GM18517 (cell line): ENCODE measurements around the gene PLD6.
"Not testable (repeated sequence)": the region's sequence is repeated elsewhere in the genome, so short reads cannot be mapped to it uniquely, and the experiment has no call there.

Experiments used
- ATAC-seq: cut with Tn5 transposase; IDR thresholded peaks from one replicate; pipeline ENCODE4 v1.9.1; 2021; ENCODE audit warnings: mild to moderate bottlenecking, moderate library complexity; ENCODE audit not compliant: unreplicated experiment

Gene PLD6

GRCh38 chr17:17206124-17206912, at the start of gene PLD6:
TSS of gene PLD6 (minus strand) at chr17:17206333. CDS start at chr17:17206286, 47 bp downstream.
- peak; percentile 52 for ATAC-seq

DNA sequence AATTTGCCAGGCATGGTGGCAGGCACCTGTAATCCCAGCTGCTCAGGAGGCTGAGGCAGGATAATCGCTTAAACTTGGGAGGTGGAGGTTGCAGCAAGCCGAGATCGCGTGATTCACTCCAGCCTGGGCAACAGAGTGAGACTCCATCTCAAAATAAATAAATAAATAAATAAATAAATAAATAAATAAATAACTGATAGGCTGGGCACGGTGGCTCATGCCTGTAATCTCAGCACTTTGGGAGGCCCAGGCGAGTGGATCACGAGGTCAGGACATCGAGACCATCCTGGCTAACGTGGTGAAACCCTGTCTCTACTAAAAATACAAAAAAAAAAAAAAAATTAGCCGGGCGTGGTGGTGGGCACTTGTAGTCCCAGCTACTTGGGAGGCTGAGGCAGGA, 49.6 kb upstream of the PLD6 start:
- not testable (repeated sequence) for ATAC-seq

GRCh38 chr17:17254036-17254435, 47.9 kb upstream of the PLD6 start:
- no peak for ATAC-seq

- no peak for ATAC-seq
These were observed 47.3 kb upstream of the PLD6 start for GRCh38 chr17:17253406-17253805.

DNA sequence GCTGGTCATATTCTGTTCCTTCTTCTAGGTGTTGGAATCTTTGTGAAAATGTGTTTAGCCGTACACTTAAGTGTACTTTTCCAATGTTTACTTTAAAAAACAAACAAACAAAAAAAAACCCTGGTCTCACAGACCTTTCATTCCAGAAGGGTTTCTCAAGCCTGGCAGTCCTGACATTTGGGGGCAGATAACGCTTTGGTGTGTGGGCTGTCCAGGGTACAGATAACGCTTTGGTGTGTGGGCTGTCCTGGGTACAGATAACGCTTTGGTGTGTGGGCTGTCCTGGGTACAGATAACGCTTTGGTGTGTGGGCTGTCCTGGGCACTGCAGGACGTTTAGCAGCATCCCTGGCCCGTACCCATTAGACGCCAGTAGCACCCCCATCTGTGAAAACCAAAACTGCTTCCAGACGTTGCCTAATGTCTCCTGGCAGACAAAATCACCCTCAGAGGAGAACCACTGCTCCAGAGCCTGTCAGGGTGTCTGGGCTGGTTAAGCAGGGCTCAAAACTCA, 46.1 kb upstream of the PLD6 start:
- no peak for ATAC-seq

- no peak for ATAC-seq
These were observed 40.7 kb upstream of the PLD6 start for GRCh38 chr17:17246879-17247278.

GRCh38 chr17:17243163-17243562, 37.0 kb upstream of the PLD6 start:
- no peak for ATAC-seq

- ATAC-seq = no peak
These were observed 36.1 kb upstream of the PLD6 start for GRCh38 chr17:17242246-17242645.

- no peak for ATAC-seq
These were observed 35.5 kb upstream of the PLD6 start for GRCh38 chr17:17241656-17242055.

DNA sequence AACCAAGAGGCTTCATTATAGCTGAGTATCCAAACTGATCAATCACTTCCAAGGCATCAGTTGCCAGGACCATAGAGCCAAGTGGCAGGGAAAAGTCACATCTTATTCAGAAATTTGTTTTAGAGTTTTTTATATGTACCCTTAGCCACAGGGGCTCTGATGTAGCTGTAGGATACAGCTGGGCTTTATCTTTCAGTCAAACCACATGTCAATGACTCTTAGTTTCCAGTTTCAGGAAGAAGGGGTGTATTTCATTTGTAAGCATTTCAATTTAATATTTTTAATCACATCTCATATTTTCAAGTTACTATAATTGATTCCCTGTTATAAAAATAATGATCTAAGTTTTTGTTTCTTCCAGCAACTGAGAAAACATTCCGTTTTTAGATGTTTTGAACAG, 33.7 kb upstream of the PLD6 start:
- ATAC-seq = no peak

DNA sequence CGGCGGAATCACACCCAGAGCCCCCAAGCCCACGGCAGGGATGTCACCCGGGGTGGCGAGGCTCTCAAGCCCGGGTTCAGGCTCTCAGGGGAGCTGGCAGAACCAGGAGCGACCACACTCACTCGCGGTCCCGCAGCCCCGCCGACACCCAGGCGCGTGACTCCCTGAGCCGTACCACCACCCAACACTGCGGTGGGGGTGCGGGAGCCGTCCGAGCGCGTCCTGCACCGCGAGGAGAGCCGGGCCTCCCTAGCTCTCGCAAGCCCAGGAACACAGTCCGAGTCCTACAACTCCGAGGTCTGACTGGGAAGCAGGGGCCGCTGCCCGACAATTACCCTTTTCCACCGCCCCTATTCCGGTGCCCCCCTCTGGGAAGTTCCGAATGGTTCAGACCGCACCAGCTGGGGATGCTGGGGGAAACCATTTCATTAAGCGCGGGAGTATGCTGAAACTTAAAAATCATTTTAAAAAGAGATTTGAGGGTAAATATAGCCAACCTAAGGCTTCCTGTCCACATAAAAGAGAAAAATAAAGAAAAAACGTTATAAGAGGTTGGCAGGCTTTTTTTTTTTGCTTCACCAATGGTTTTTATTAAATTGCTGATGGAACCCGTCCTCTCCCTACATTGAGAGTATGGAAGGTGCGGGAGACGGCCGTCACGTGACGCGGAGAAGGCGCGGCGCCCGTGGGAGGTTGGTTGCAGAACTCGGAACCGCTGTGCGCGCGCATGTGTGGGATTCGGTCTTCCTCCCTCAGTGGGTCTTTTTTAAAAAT, 31.1 kb upstream of the PLD6 start, which contains the start of gene FLCN:
FLCN (minus strand) TSS at position 143 of the 774 bp plus-strand sequence. CDS start 9,031 bp downstream, outside the sequence.
- peak; percentile 67 for ATAC-seq

GRCh38 chr17:17236295-17237025, 30.3 kb upstream of the PLD6 start:
- ATAC-seq = peak; percentile 2

DNA sequence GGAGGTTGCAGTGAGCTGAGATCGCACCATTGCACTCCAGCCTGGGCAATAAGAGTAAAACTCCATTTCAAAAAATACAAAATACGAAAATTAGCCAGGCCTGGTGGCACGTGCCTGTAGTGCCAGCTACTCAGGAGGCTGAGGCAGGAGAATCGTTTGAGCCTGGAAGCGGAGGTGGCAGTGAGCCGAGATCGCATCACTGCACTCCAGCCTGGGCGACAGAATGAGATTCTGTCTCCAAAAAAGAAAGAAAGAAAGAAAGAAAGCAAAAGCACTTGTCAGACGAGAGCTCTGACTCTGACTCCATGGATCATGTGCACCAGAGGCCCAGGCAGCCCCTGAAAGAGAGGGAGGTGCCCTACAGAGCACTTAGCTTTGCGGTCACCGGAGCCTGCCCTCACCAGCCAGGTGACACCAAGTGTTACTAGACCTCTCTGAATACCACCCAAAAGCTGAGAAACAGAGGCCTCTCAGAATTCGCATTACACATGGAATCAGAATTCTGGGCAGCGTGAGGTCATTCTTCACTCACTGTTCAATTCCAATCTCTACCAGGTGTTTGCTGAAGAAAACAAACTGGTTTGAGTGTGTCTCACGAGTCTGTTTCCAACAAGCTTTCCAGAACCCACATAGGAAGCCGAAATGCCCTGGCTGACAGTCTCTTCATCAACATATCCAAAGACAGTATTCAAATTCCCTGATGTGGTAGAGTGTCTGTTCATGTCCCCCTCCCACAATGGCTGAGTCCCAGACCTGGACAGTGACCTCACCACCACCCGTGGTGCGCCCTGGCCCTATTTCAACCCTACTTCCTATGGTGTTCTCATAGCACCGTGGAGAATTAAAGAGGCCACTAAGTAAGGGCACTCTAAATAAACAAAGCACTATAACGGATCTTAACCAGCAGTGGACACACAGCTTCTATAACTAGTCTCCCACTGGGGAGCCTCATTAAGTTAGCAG, 29.4 kb upstream of the PLD6 start:
- ATAC-seq = no peak

DNA sequence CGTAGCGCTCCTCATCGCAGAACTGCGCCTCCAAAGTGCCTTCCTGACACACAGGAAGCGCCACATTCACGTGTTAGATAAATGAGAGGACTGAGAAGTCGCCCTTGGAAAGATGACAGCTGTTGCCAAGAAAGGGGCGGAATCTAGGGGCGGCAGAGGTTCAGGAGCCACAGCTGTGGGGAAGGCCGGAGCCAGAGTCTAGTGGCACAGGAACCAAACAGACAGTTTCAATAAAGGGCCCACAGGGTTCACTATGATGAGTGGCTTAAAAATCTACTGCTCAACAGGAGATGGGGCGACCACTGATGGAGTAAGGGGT, 26.1 kb upstream of the PLD6 start:
- ATAC-seq = no peak

- ATAC-seq = no peak
These were observed 25.6 kb upstream of the PLD6 start for GRCh38 chr17:17231621-17232302.

DNA sequence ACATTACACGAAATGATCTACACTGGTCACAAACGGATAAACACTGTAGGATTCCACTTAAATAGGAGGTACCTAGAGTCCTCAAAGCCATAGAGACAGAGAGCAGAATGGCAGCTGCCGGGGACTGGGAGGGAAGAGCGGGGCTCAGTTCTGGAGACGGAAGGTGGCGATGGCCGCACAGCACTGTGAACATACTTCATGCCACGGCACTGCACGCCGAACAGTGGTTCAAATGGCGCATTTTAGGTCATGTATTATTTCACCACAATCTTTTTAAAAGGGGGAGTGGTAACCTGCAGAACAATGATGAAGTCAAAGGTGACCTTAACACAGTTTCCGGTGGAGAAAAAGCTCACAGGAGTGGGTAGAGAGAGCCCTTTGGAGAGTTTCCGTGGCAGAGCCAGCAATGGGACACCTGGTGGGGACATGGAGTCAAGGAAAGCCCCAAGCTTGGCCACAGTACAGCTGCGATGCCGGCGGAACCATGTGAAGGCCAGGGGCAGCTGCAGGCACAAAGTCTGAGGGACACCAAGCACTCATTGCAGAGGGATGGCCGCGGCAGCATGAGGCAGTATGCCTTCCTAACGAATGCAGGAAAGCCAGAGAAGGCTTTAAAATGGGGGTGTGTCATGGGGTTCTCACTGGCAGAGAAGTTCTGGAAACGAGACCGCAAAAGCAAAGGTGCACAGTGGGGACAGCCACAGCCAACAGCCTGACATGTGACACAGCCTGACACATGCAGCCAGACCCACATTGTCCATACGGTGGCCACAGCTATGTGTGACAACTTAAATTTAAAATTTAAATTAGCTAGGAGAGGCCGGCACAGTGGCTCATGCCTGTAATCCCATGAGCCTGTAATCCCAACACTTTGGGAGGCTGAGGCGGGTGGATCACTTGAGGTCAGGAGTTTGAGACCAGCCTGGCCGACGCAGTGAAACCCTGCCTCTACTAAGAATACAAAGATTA, 23.6 kb upstream of the PLD6 start:
- ATAC-seq = no peak

GRCh38 chr17:17228521-17229279, 22.6 kb upstream of the PLD6 start:
- ATAC-seq = no peak
